COLO668 (cell line): ENCODE results near the gene ALDH1A2.

Source experiments
- DNase-seq: peaks from one replicate; lab custom pipeline; 2025; ENCODE audit not compliant: unreplicated experiment; lab: John Stamatoyannopoulos, UW

ALDH1A2 gene

DNA sequence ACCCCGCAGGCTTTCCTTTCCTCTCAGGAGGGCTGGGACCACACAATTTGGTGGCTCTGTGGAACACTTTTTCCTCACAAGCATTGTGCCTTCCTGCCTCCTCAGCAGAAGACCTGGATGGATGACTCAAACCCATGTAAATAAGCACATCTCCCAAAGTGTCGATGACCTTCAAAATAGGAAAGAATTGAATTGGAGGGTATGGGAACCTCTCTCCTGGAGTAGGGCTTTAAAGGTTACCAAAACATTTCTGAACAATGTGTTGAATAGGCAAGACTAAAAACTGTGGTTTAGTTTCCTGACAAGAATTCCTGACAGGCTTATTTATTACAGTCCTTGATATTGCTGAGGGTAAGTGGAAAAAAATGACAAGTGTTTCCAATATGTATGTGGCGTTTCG lies 118.2 kb downstream of the ALDH1A2 start:
- no peak for DNase-seq

DNA sequence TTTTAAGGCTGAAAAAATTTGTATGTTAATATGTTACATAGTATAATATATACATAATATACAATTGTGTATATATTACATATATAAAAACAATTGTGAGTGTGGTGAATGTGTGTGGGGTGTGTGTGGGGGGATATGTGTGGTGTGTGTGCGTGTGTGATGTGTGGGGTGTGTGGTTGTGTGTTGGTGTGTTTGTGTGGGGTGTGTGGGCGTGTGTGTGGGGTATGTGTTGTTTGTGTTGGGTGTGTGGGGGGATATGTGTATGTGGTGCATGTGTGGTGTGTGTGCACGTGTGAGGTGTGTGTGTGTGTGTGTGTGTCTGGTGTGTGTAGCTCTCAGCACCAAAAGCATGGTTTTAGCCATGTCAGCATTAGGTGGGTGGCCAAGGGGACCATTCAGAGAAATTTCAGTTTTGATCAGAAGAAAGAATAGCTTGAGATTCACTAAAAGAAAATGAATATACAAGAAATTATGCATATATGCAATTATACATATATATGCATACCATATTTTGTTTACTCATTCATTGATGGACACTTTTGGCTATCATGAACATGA lies 118.9 kb downstream of the ALDH1A2 start:
- DNase-seq = no peak

DNA sequence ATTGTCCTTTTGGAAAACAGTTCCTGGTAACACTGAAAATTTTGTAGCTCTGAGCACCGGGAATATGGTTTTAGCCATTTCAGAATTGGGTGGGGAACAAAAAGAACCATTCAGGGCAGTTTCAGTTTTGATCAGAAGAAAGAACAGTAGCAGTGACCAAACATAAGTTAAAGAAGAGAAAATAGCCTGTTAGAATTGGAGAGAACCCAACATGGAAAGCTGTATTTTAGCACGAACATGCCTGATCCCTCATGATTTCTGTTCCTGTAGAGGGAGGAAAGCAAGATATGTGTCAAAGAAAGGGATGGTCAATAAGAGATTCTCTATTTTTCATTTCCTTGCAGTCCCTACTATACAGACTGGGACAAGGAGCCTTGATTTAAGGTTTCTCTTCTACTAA lies 119.9 kb downstream of the ALDH1A2 start:
- no peak for DNase-seq

DNA sequence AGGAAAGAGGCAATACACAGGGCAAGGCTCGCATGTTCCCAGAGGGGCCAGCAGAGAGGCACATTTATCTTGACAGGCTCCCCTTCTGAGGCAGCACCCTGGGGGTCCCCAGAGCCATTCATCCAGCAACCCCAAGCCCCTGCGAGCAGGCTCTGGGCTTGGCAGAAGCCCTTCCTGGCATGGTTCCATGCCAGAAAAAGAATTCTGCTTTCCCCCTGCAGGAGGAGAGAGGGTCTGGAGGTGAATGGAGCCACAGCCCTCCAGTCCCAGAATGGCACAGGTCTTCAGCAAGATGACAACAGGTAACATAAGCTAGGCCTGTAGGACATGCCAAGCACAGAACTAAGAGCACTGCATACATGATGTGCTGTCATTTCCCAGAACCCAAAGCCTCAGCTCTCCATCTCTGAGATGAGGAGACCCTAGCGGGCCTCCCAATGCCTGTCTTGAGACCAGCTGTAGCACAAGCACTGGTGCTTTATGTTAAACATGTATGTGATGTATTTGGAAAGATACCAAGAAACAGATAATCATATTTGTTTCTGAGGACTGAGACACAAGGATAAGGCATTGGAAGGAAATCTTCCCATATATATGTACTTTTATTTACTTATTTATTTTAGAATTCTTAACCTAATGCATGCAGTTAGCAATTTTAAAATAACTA lies 121.6 kb downstream of the ALDH1A2 start:
- DNase-seq = no peak

- no peak for DNase-seq
Measured at GRCh38 chr15:57943171-57943570, 122.3 kb downstream of the ALDH1A2 start.

DNA sequence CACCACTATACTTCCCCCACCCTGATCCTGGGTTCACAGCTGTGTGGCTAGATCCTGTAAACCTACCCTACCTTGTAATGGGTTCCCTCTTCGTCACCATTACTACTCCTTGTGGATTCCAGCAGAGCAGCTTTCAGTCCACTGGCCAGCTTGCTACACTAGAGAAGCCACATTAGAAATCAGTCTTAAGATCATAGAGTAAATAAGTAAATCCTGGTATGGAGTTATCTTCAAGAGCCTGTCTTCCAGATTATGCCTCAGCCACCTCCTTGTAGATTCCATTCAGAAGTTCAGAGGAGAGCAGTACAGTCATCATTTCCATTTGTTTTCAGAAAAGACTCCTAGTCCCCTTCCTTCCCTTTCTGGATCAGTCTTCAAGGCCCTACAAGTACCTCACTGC lies 123.7 kb downstream of the ALDH1A2 start:
- DNase-seq = no peak

DNA sequence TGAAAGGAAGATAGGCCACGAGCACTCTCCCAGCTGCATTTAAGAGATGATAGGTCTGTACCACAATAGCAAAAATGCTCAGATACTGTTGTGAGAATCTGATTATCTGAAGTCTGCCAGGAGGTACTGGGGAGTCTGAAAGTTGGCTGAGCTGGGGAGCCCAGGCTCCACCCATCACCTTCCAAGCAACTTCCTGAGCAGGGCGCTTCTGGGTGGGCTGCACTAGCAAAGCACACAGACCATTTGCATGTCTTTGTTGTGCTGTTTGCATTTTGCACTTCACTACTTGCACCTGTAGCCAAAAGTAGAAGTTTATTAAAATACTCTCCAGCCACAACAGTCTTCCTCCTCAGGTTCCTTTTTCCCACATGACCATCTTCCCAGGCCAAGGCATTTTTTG lies 133.2 kb downstream of the ALDH1A2 start:
- no peak for DNase-seq

DNA sequence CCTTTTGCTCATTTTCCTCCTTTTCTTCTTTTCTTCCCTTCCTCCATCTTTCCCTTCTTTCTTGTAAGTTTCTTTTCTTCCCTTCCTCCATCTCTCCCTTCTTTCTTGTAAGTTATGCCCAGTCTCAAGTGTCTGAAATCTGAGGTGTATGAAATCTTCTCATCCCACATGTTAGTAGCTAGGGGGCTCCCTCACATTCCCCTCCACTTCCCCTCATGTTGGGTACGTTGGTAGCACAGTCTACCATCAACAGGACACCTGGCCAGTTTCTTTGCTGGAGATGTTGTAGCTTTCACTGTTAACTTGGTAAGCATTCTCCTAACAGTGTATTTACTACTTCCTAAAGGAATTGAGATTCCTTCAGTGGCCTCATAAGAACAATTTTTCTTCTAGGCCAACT lies 133.9 kb downstream of the ALDH1A2 start:
- no peak for DNase-seq

DNA sequence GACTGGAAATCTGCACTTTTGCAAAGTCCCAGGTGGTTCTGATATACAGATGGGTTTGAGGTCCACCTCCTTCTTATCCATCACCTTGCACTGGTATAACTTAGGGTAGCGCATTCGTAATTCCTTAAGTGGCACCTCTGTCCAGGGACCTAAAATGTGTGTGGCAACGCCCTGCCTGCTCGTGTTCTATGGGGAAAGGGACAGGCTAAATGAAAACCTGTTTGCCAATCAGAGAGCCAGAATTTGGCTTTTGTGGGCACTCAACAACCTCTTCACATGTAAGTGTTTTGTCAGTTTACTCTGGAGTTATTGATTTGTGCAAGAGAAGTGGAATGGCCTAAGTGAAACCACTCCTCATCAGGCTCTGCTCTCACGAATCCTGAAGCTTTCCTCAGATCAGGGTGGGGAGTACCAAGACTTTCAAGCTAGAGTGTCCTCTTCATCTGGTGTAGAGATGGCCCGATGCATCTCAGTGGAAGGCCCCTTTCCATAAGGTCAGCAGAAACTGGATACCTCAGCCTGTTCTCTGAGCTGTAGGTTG lies 138.3 kb downstream of the ALDH1A2 start:
- DNase-seq = no peak

- DNase-seq = no peak
Measured at GRCh38 chr15:57925650-57926049, 139.9 kb downstream of the ALDH1A2 start.

GRCh38 chr15:57924598-57924997 lies 140.9 kb downstream of the ALDH1A2 start:
- DNase-seq = no peak

- no peak for DNase-seq
Measured at GRCh38 chr15:57923750-57924149, 141.8 kb downstream of the ALDH1A2 start.

GRCh38 chr15:57923306-57923705 lies 142.2 kb downstream of the ALDH1A2 start:
- no peak for DNase-seq

- DNase-seq = no peak
Measured at GRCh38 chr15:57922776-57923175, 142.7 kb downstream of the ALDH1A2 start.

DNA sequence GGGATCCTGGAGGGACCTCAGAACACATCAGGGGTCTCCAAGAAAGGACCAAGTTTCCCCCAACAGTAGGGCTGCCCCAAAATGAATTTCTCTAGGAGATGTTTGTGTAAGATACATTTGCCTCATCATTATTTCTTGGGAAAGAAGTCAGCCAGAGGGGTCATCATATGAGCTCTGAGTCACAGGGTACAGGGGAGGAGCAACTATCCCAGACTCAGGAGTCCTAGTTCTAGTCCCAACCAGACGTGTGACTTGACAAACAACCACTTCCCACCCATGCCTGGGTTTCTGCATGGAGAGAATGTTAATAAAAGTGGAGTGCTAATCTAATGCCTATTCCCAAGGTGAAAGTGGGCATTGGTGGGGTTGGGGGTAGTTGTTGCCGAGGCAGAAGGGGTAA lies 144.1 kb downstream of the ALDH1A2 start:
- no peak for DNase-seq

GRCh38 chr15:57920911-57921310 lies 144.6 kb downstream of the ALDH1A2 start:
- DNase-seq = no peak

DNA sequence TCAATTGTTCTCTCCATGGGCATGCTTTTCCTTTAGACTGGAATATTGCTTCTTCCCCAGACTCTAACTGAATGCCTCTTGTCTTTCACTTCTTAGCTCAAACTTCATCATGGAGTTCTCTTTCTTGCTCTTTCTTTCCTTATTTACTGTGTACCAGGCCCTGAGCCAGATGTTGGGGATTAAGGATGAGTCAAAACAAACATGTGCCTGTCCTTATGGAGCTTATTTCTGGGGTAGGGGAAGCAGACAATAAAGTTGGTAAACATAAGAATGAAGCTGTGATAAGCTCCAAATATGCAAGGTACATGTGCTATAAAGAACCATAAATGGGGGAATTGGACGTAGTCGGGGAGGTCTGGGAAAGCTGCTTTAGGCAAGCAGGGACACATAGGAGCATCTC lies 145.8 kb downstream of the ALDH1A2 start:
- DNase-seq = no peak

GRCh38 chr15:57917998-57918397 lies 147.5 kb downstream of the ALDH1A2 start:
- no peak for DNase-seq

GRCh38 chr15:57916695-57917094 lies 148.8 kb downstream of the ALDH1A2 start:
- no peak for DNase-seq

DNA sequence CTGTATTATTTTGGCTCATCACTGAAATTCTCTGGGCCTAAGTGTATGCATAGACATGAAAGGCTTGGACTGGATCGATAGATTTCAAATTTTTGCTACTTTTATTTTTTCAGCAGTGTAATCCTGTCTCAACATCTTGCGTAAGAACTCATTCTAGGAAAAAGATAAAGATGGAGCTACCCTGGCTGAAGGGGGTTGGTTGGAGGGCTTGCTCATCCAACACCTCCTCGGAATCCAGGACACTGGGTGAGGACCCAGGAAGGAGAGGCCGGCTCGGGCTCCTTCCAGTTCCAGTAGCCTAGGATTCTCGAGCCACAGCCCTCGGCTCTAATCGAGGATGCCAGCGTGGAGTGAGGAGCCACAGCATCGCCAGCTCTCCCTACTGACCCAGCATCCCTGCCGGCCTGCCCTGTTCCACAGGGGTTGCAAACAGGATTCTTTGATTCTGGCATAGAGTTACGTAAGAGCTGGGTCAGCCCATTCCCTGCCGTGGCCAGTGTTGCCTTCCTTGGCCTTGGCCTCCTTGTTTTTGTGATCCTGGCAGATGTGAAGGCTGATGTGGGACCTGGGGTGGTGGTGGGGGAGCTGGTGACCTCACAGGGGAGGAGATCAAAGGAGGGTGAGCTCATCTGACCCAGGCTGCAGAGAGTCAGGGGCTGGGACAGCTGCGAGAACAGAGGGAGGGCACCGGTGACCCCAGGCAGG lies 149.5 kb downstream of the ALDH1A2 start:
- no peak for DNase-seq

GRCh38 chr15:57914350-57915055 lies 151.0 kb downstream of the ALDH1A2 start:
- DNase-seq = no peak

- DNase-seq = no peak
Measured at GRCh38 chr15:57911247-57911646, 154.3 kb downstream of the ALDH1A2 start.
